Right lobe of liver (tissue), 4 donors: ENCODE data around the gene SYNGR1.

ENCODE experiments used
- CTCF ChIP-seq, 4 donors: fragments of 200-600 bp in 3 of 4; fragments of 450-650 bp in 1 of 4; IDR thresholded peaks; one replicate each; pipeline versions ENCODE4 v1.5.1 to v1.8.0; 2016 to 2022; ENCODE audit warnings: antibody characterized with exemption in 4 of 4, mild to moderate bottlenecking in 2 of 4
- POLR2A ChIP-seq: fragments of 450-650 bp; IDR thresholded peaks from one replicate; pipeline ENCODE4 v1.6.1; 2017; ENCODE audit warnings: antibody characterized with exemption, mild to moderate bottlenecking
- donor health status: DM: no; HTN: no; CAD: no.
- donor health status: DM: no; HTN: no; CAD: no.
- donor health status: DM: no; HTN: yes; CAD: no.

DNA sequence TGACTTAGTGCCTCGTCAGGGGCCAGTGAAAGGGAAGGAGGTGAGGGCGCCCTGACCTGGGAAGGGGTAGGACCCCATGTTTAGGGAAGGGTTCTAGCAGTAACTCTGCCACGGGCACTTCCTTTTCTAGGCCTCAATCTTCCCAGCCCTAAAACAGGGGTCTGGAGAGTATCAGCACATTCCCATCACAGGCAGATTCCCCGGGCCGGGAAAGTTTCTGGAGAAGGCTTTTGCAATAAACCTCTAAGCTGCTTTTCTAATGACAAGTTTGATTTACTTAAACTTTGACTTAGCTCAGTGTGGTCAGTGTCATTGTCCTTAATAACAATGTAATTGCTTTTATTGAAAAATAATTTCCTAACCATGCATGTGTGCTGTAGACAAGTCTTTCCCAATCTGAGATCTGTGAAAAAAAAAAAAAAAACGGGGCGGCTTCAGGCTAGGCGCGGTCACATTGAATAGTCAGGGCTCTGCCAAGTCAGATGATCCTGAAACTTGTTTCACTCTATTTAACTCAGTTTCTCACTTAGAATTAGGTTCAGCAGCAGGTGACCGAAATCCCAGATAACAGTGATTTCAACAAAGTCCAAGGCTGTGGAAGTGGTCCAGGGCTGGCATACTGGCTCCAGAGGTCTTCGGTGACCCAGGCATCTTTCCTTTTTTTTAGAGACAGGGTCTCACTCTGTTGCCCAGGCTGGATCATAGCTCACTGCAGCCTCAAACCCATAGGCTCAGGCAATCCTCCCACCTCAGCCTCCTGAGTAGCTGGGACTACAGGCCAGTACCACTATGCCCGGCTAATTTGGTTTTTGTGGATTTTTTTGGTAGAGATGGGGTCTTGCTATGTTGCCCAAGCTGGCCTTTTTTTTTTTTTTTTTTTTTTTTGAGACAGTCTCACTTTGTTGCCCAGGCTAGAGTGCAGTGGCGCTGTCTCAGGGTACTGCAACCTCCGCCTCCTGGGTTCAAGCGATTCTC is 30.3 kb downstream of the SYNGR1 start:
- no peak for TF ChIP-seq CTCF (IDR thresholded peaks at IDR 0.05)
- TF ChIP-seq POLR2A = no peak
